Naive thymus-derived CD4-positive, alpha-beta T cell (primary cell): ENCODE results near the gene SCN11A. TPM values are rescaled to one million over a fixed set of nuclear protein-coding genes. Genes with fewer than 3 reads are reported as not detected.

Source experiments
- ATAC-seq: fragments of 150-1000 bp; cut with Tn5 transposase; 2 replicates; pipeline ENCODE4 v1.10.0; 2021; ENCODE audit warnings: mild to moderate bottlenecking, moderate library complexity
- CTCF ChIA-PET: fragments of 350-600 bp; sonication (Branson Sonifier 250); formaldehyde crosslinking; loops from one replicate; lab custom pipeline; 2021; ENCODE audit warnings: antibody characterized with exemption; lab: Charles Lee
- POLR2A ChIA-PET: fragments of 350-600 bp; sonication (Branson Sonifier 250); formaldehyde crosslinking; loops from one replicate; lab custom pipeline; 2021; ENCODE audit warnings: antibody characterized with exemption, inconsistent platforms; lab: Charles Lee
- DNase-seq, 9 donors: peaks; one replicate each; pipeline versions ENCODE4 v3.0.0 to v3.0.0-alpha.2; 2020 to 2022; ENCODE audit warnings: mixed read lengths in 1 of 9
- H3K27ac ChIP-seq: one replicate; pipeline ENCODE4 v1.7.0; 2013; ENCODE audit warnings: mild to moderate bottlenecking, low read depth, low read length, moderate library complexity
- H3K27me3 ChIP-seq, 2 donors: one replicate each; pipeline ENCODE4 v1.7.0; 2013; ENCODE audit warnings: low read length in 2 of 2, mild to moderate bottlenecking in 2 of 2, moderate library complexity in 2 of 2; ENCODE audit not compliant: control insufficient read depth in 2 of 2, insufficient read depth in 2 of 2
- H3K36me3 ChIP-seq, 3 experiments: 1 replicate in 2 of 3; 2 replicates in 1 of 3; pipeline ENCODE4 v1.7.0; 2013; ENCODE audit warnings: low read length in 3 of 3, mild to moderate bottlenecking in 3 of 3, moderate library complexity in 1 of 3; ENCODE audit not compliant: insufficient read depth in 3 of 3, control insufficient read depth in 2 of 3
- H3K4me1 ChIP-seq, 2 donors: one replicate each; pipeline ENCODE4 v1.7.0; 2013; ENCODE audit warnings: low read length in 2 of 2, mild to moderate bottlenecking in 2 of 2, moderate library complexity in 1 of 2; ENCODE audit not compliant: control insufficient read depth in 2 of 2, insufficient read depth in 2 of 2
- H3K4me3 ChIP-seq: 2 replicates; pipeline ENCODE4 v1.7.0; 2013; ENCODE audit warnings: mild to moderate bottlenecking, low read length
- H3K9me3 ChIP-seq, 3 experiments: 1 replicate in 2 of 3; 2 replicates in 1 of 3; pipeline ENCODE4 v1.7.0; 2013; ENCODE audit warnings: low read length in 3 of 3; ENCODE audit not compliant: control insufficient read depth in 2 of 3
- H3K27ac Mint-ChIP-seq, 9 donors: one replicate each; pipeline ENCODE4 v1.8.0; 2020 to 2022; ENCODE audit warnings: mixed read lengths in 9 of 9, mild to moderate bottlenecking in 8 of 9, moderate library complexity in 5 of 9, inconsistent platforms in 2 of 9
- H3K27me3 Mint-ChIP-seq, 5 donors: one replicate each; pipeline ENCODE4 v1.8.0; 2021 to 2022; ENCODE audit warnings: mixed read lengths in 5 of 5, mild to moderate bottlenecking in 1 of 5
- H3K36me3 Mint-ChIP-seq, 5 donors: one replicate each; pipeline ENCODE4 v1.8.0; 2020 to 2022; ENCODE audit warnings: mixed read lengths in 5 of 5, mild to moderate bottlenecking in 3 of 5, inconsistent platforms in 1 of 5
- H3K4me1 Mint-ChIP-seq, 7 donors: one replicate each; pipeline ENCODE4 v1.8.0; 2020 to 2022; ENCODE audit warnings: mixed read lengths in 7 of 7, mild to moderate bottlenecking in 3 of 7, inconsistent platforms in 1 of 7
- H3K4me3 Mint-ChIP-seq, 10 donors: one replicate each; pipeline ENCODE4 v1.8.0; 2020 to 2022; ENCODE audit warnings: mild to moderate bottlenecking in 10 of 10, mixed read lengths in 10 of 10, moderate library complexity in 6 of 10, inconsistent platforms in 2 of 10
- H3K9me3 Mint-ChIP-seq, 11 donors: one replicate each; pipeline ENCODE4 v1.8.0; 2020 to 2022; ENCODE audit warnings: mixed read lengths in 11 of 11, mild to moderate bottlenecking in 4 of 11, inconsistent platforms in 1 of 11, moderate library complexity in 1 of 11
- intact Hi-C, 2 donors: fragments of 100-400 bp; cut with micrococcal nuclease; formaldehyde crosslinking; loops; one replicate each; pipeline ENCODE4 v1.15.1; 2023
- polyA plus RNA-seq, 2 donors: library from polyadenylated mRNA; unstranded; fragments of 300-500 nt; fragmentation: Illumina TruSeq; gene quantifications; one replicate each; pipeline ENCODE4 v1.2.3, GENCODE V29; 2021
- total RNA-seq, 6 experiments: library from RNA in 5 of 6; stranded (reverse) in 5 of 6; gene quantifications; 1 replicate in 5 of 6; 2 replicates in 1 of 6; pipeline ENCODE4 v1.2.3 and lab custom pipeline; 2021 to 2026

Gene SCN11A
- total and polyA plus RNA-seq, 7 experiments from 2014 or later, result 0.07 to 0.32 (median 0.19) TPM; not detected in 2

GRCh38 chr3:39088889-39089288, 37.1 kb upstream of the SCN11A start:
- H3K36me3 Mint-ChIP-seq, result peaks cover 16 to 44% (median 19%) of the 10 kb centered on the region in 5 donors
- intact Hi-C loops, result no loop called here
- Histone ChIP-seq H3K4me1 (no peaks in the 10 kb centered on the region), H3K9me3 (no peaks in the 10 kb centered on the region), H3K27me3 (no peaks in the 10 kb centered on the region), H3K36me3 (peaks cover 16 to 70% (median 26%) of the 10 kb centered on the region in 3 experiments), H3K4me3 (no peak overlapping the region), H3K27ac (no peak overlapping the region)
- peak overlapping the region in 2 of 9 donors; percentile 6 to 23 for H3K27ac Mint-ChIP-seq
- no peaks in the 10 kb centered on the region for H3K9me3 Mint-ChIP-seq
- H3K4me3 Mint-ChIP-seq, result no peak overlapping the region
- ATAC-seq (no peak), DNase-seq (no peak)
- ChIA-PET POLR2A (no interaction called here), CTCF (interaction anchor here (1.5 kb wide), 1 partner anchor 199 kb away, joined by 7 read pairs; no protein-coding TSS in a partner anchor)
- H3K27me3 Mint-ChIP-seq, result no peaks in the 10 kb centered on the region
- H3K4me1 Mint-ChIP-seq, result peaks cover 0 to 4% (median 0%) of the 10 kb centered on the region in 7 donors

DNA sequence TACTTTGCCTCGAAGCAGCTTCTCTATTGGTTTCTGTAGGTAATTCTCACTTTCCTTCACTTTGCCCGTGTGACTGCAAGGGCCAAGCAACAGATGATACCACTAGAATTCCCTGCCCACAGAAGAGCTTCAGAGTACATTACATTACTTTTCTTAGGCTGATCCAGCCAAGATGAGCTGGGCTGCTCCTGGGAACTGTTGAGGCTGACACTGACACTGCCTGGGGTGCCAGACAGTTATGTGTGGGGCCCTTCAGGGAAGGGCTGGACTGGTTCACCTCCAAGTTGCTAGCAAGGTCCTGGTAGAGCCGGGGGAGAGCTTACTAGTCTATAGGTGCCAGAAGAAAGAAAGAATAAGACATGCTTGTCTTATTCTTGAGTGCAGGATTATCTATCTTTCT, 36.7 kb upstream of the SCN11A start:
- peaks cover 0 to 4% (median 0%) of the 10 kb centered on the region in 7 donors for H3K4me1 Mint-ChIP-seq
- ChIA-PET CTCF (interaction anchor here (1.5 kb wide), 1 partner anchor 200 kb away, joined by 7 read pairs; no protein-coding TSS in a partner anchor), POLR2A (interaction anchor here (1.0 kb wide), 1 partner anchor 37 kb away, joined by 3 read pairs; no protein-coding TSS in a partner anchor)
- no peak overlapping the region for H3K4me3 Mint-ChIP-seq
- peak overlapping the region in 4 of 9 donors; percentile 10 to 79 (median 41) for H3K27ac Mint-ChIP-seq
- H3K36me3 Mint-ChIP-seq, result peaks cover 13 to 44% (median 18%) of the 10 kb centered on the region in 5 donors
- intact Hi-C loops, result no loop called here
- DNase-seq (no peak), ATAC-seq (no peak)
- H3K9me3 Mint-ChIP-seq, result no peaks in the 10 kb centered on the region
- H3K27ac ChIP-seq, result no peak overlapping the region
- H3K4me1 ChIP-seq, result no peaks in the 10 kb centered on the region
- peaks cover 16 to 72% (median 26%) of the 10 kb centered on the region in 3 experiments for H3K36me3 ChIP-seq
- H3K27me3 ChIP-seq, result no peaks in the 10 kb centered on the region
- H3K27me3 Mint-ChIP-seq, result no peaks in the 10 kb centered on the region
- H3K9me3 ChIP-seq, result no peaks in the 10 kb centered on the region
- H3K4me3 ChIP-seq, result no peak overlapping the region

GRCh38 chr3:39086144-39086543, 34.4 kb upstream of the SCN11A start:
- Mint-ChIP-seq H3K36me3 (peaks cover 12 to 57% (median 23%) of the 10 kb centered on the region in 5 donors), H3K27me3 (no peaks in the 10 kb centered on the region), H3K4me1 (peaks cover 0 to 7% (median 0%) of the 10 kb centered on the region in 7 donors), H3K4me3 (no peak overlapping the region), H3K9me3 (no peaks in the 10 kb centered on the region), H3K27ac (peak overlapping the region in 3 of 9 donors; percentile 16 to 21 (median 21))
- ATAC-seq (peak; percentile 37), DNase-seq (no peak)
- Histone ChIP-seq H3K27ac (no peak overlapping the region), H3K36me3 (peaks cover 16 to 74% (median 16%) of the 10 kb centered on the region in 3 experiments), H3K9me3 (no peaks in the 10 kb centered on the region), H3K27me3 (no peaks in the 10 kb centered on the region), H3K4me1 (no peaks in the 10 kb centered on the region), H3K4me3 (no peak overlapping the region)
- ChIA-PET CTCF (interaction anchor here (1.0 kb wide), 1 partner anchor 20 kb away, joined by 3 read pairs; no protein-coding TSS in a partner anchor), POLR2A (no interaction called here)
- intact Hi-C loops, result no loop called here

DNA sequence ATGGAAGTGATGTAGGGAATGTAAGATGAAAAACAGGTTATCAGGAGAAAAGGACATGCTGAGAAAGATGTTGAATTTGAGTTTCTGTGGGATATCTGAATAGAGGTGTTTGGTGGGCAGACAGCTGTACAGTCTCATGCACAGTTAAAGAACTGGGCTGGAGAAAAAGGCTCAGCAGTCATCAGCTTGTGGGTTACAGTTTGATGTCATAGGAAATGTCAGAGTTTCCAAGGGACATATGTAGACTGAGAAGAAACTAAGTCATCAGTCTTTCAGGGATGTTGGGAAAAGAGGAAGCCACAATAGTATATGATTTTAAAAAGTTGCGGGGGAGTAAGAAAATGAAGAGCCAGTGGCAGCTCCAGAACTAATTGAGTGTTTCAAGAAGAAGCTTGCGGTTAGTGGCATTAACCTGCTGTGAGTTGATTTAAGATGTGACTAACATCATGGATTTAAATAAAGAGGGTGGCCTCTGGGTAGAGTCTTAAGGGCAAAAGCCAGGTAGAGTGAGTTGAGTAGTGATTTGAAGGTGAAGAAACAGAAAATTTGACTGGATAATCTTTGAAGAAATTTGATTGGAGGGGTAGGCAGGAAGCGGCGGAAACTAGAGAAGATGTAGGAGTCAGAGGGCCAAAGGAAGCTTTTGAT, 31.0 kb upstream of the SCN11A start:
- intact Hi-C loops, result no loop called here
- Mint-ChIP-seq H3K4me1 (peaks cover 0 to 16% (median 0%) of the 10 kb centered on the region in 7 donors), H3K27ac (peak overlapping the region in 8 of 9 donors; percentile 17 to 68 (median 46)), H3K9me3 (no peaks in the 10 kb centered on the region), H3K4me3 (no peak overlapping the region), H3K36me3 (peaks cover 6 to 54% (median 18%) of the 10 kb centered on the region in 5 donors), H3K27me3 (no peaks in the 10 kb centered on the region)
- CTCF ChIA-PET, result no interaction called here
- POLR2A ChIA-PET, result no interaction called here
- no peaks in the 10 kb centered on the region for H3K4me1 ChIP-seq
- ATAC-seq, result no peak
- H3K4me3 ChIP-seq, result no peak overlapping the region
- no peak overlapping the region for H3K27ac ChIP-seq
- no peaks in the 10 kb centered on the region for H3K9me3 ChIP-seq
- H3K36me3 ChIP-seq, result peaks cover 9 to 72% (median 10%) of the 10 kb centered on the region in 3 experiments
- DNase-seq, result no peak
- H3K27me3 ChIP-seq, result no peaks in the 10 kb centered on the region

DNA sequence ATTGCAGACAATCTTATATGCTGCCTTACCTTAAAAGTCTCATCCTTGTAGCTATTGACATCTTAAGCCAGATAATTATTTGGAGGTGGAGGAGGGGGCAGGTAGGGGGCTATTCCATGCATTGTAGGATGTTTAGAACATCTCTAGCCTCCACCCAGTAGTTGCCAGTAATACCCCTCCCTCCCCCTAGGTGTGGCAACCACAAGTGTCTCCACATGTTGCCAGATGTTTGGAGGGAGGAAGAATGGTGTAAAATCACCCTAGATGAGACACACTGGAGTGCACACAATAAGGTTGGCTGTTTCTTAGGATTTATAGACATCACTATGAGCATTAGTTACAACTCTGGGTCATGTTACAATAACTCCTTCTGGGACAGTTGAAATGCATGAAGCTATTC, 28.3 kb upstream of the SCN11A start:
- DNase-seq, result no peak
- Mint-ChIP-seq H3K27ac (peak overlapping the region in 2 of 9 donors; percentile 2 to 3), H3K4me1 (peaks cover 0 to 21% (median 0%) of the 10 kb centered on the region in 7 donors), H3K27me3 (no peaks in the 10 kb centered on the region), H3K9me3 (peaks cover 0 to 2% (median 0%) of the 10 kb centered on the region in 11 donors), H3K4me3 (peak overlapping the region in 1 of 10 donors; percentile 0), H3K36me3 (peaks cover 16 to 57% (median 30%) of the 10 kb centered on the region in 5 donors)
- POLR2A ChIA-PET, result no interaction called here
- no peak overlapping the region for H3K27ac ChIP-seq
- ATAC-seq, result no peak
- CTCF ChIA-PET, result interaction anchor here (1.5 kb wide), 1 partner anchor 208 kb away, joined by 5 read pairs; no protein-coding TSS in a partner anchor
- intact Hi-C loops, result no loop called here
- H3K4me1 ChIP-seq, result no peaks in the 10 kb centered on the region
- H3K27me3 ChIP-seq, result no peaks in the 10 kb centered on the region
- H3K36me3 ChIP-seq, result peaks cover 0 to 74% (median 20%) of the 10 kb centered on the region in 3 experiments
- H3K4me3 ChIP-seq, result no peak overlapping the region
- no peaks in the 10 kb centered on the region for H3K9me3 ChIP-seq

GRCh38 chr3:39079530-39079929, 27.8 kb upstream of the SCN11A start:
- no peak for ATAC-seq
- no peak overlapping the region for H3K4me3 ChIP-seq
- no peak overlapping the region for H3K27ac Mint-ChIP-seq
- H3K4me1 ChIP-seq, result no peaks in the 10 kb centered on the region
- H3K4me1 Mint-ChIP-seq, result peaks cover 0 to 21% (median 0%) of the 10 kb centered on the region in 7 donors
- no peaks in the 10 kb centered on the region for H3K9me3 ChIP-seq
- H3K36me3 ChIP-seq, result peaks cover 3 to 79% (median 21%) of the 10 kb centered on the region in 3 experiments
- H3K27me3 ChIP-seq, result no peaks in the 10 kb centered on the region
- no peaks in the 10 kb centered on the region for H3K27me3 Mint-ChIP-seq
- CTCF ChIA-PET, result interaction anchor here (0.6 kb wide), 1 partner anchor 1107 kb away, joined by 3 read pairs; no protein-coding TSS in a partner anchor
- H3K27ac ChIP-seq, result no peak overlapping the region
- no peak overlapping the region for H3K4me3 Mint-ChIP-seq
- DNase-seq, result no peak
- intact Hi-C loops, result no loop called here
- peaks cover 0 to 4% (median 0%) of the 10 kb centered on the region in 11 donors for H3K9me3 Mint-ChIP-seq
- H3K36me3 Mint-ChIP-seq, result peaks cover 20 to 60% (median 34%) of the 10 kb centered on the region in 5 donors
- POLR2A ChIA-PET, result no interaction called here
